GM12892 (cell line): Measurements from ENCODE around the gene MEGF11.

Experiments
- DNase-seq: peaks from one replicate; pipeline ENCODE4 v3.0.0; 2011; ENCODE audit not compliant: insufficient read length
- FAIRE-seq: peaks from 2 replicates; lab custom pipeline; 2011; peaks lifted over from hg19 to GRCh38; lab: Jason Lieb, UNC
- POLR2A ChIP-seq: IDR thresholded peaks from 2 replicates; pipeline ENCODE4 v1.6.1; 2011; ENCODE audit warnings: low read depth, low read length, control low read depth
- POLR2AphosphoS5 ChIP-seq: IDR thresholded peaks from 2 replicates; pipeline ENCODE4 v1.6.1; 2011; ENCODE audit warnings: low read depth, low read length, control low read depth
- TAF1 ChIP-seq: IDR thresholded peaks from 2 replicates; pipeline ENCODE4 v1.6.1; 2011; ENCODE audit warnings: low read depth, mild to moderate bottlenecking, control low read depth, low read length, borderline replicate concordance

The MEGF11 gene

GRCh38 chr15:66144978-66145725 is 108.4 kb downstream of the MEGF11 start:
- TF ChIP-seq POLR2A (no peak), POLR2AphosphoS5 (no peak), TAF1 (no peak)
- FAIRE-seq (no peak), DNase-seq (no peak)

GRCh38 chr15:66142285-66142684 is 111.3 kb downstream of the MEGF11 start:
- FAIRE-seq (no peak), DNase-seq (no peak)
- TF ChIP-seq TAF1 = no peak
- TF ChIP-seq POLR2AphosphoS5 = no peak
- no peak for TF ChIP-seq POLR2A

DNA sequence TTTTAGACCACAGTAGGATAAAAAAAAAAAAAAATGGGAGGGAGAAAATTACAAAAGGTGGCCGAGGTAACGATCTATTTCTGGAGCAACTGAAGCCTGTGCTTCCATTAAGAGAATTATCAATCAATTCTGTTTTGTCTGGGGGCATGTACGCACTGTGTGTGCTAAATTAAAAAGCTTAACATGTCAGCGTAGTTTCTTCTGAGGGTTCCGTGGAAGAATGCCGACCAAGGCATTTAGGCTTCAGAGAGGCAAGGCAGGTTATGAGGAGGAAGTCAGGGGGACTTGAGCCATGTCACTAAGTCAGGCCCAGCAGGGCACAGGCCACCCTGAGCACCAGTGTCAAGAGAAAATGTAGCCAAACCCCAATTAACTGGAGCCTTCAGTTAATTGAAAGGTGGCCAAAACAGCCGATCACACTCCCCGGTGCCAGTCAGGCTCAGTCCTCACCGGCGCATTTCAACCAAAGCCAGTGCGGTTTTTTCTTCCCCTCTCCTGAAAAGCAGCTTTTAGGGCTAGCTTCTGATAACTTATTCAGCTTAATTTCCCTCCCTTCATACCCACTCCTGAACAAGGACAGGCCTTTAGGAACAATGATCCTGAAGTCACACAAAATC is 113.9 kb downstream of the MEGF11 start:
- DNase-seq (no peak), FAIRE-seq (no peak)
- TF ChIP-seq TAF1 = no peak
- no peak for TF ChIP-seq POLR2AphosphoS5
- no peak for TF ChIP-seq POLR2A

DNA sequence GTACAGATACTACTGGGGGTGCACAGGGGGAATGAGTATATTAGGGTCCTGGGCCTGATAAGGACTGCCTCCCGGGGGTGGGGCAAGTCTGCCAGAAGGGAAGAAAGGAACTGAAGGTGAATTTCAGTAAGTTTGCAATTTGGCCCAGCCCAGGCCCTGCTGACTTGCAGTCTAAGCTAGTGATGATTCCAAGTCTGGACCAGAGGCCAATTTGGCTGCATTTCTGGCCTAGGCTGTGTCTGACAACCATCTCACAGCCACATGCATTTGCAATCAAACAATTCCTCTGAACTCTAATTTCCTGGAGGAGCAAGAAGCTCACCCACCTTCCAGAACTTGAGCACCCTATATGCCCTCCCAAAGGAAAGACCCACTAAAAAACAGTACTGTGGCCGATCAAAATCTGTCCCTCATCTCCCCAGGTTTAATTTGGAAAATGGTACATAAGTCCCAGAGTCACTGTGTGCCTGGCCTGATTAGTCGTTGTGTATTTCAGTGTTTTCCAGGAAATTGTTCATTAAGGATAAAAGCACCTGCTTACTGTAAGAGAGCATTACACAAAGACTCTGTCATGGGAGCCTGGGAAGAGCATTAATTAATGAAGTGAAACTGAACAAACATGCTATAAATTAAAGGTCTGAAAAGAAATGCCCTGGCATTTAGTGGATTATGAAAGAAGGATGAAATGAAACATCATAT is 114.5 kb downstream of the MEGF11 start:
- DNase-seq (no peak), FAIRE-seq (no peak)

GRCh38 chr15:66138096-66138783 is 115.3 kb downstream of the MEGF11 start:
- FAIRE-seq = no peak
- TF ChIP-seq TAF1 (no peak), POLR2AphosphoS5 (no peak), POLR2A (no peak)
- no peak for DNase-seq

More for the DNA sequence above, 114.5 kb downstream of the MEGF11 start:
- TF ChIP-seq TAF1 = no peak
- no peak for TF ChIP-seq POLR2AphosphoS5
- no peak for TF ChIP-seq POLR2A

DNA sequence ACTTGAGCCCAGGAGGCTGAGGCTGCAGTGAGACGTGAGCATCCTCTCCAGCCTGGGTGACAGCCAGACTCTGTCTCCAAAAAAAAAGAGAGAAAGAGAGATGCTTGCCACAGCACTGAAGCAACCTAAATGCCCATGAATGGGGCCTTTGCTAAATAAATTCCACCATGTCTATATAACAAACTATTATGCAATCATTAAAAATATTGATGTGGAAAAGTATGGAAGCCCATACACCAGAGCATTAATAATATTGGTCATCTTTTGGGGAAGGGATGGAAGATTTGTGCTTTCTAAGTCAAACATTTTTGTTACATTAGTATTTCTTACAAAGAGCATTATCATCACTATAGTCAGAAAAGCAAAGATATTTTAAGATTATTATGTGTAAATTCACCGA is 116.6 kb downstream of the MEGF11 start:
- TF ChIP-seq TAF1 = no peak
- no peak for TF ChIP-seq POLR2A
- TF ChIP-seq POLR2AphosphoS5 = no peak
- no peak for DNase-seq
- no peak for FAIRE-seq

DNA sequence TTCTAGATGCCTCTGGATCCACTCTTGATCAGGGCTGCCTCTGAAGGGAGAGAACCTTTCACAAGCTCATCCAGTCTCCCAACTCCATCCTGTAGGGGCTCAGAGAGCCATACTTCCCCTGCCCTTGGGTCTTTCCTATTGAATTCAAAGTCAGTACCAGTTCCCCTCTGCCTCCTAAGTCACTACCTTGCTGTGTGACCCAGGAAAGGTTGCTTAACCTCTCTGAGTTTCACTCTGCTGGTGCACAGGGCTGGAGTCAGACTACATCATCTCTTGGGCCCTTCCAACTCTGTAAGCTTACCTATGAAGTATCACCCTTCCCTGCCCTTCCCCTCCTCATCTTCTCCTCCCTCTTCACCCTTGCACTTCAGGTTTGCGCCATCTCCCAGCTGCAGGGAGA is 117.9 kb downstream of the MEGF11 start:
- TF ChIP-seq TAF1 (no peak), POLR2AphosphoS5 (no peak), POLR2A (no peak)
- FAIRE-seq = no peak
- no peak for DNase-seq

DNA sequence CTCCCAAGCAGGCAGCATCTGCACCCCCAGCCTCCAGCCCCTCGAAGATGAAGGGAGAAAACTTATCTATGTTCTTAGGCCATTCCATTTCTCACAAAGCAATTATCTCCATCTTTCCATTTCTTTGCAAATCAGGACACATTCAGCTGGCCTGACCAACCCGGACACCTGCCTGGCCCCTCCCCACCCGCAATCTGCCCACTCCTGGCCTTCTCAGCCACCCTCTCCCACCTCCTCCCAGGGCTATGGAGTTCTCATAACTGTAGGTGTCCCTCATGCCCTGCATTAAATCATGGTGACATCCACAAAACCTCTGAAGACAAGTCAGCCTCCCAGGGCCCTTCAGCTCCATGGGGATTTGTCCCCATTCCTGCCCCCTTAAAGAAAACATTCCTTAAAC is 119.3 kb downstream of the MEGF11 start:
- TF ChIP-seq POLR2A = no peak
- no peak for TF ChIP-seq TAF1
- no peak for TF ChIP-seq POLR2AphosphoS5
- no peak for DNase-seq
- no peak for FAIRE-seq

DNA sequence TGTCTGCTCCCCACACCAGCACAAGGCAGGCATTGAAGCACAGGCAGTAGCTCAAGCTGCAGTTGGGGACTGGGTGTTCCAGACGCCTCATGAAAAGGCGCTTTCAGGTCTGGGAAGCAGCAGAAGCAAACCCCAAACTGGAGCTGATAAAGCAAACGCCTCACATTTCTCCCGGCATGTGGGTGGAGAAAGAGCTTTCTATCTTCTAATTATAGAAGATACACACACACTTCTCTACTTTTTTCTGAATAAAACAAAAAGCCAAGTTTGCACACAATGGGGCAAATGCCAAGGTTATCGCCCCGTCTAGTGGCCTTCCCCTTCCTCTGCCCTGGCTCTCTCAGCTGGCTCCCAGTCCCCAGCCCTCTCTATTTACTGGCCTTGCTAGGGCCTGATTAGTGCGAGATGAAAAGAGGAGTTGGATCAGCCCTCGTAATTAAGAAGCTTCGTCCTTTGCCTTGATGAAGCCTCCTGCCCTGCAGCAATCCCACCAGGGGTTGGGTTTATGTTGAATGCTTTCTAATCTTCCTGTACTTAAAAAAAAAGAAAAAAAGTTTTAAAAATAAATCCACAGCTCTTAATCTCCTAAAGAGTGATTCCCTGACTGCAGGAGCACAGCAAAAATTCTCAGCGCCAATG is 120.2 kb downstream of the MEGF11 start:
- TF ChIP-seq POLR2A (no peak), POLR2AphosphoS5 (no peak), TAF1 (no peak)
- no peak for FAIRE-seq
- no peak for DNase-seq

GRCh38 chr15:66132251-66132816 is 121.2 kb downstream of the MEGF11 start:
- DNase-seq (no peak), FAIRE-seq (no peak)
- TF ChIP-seq TAF1 (no peak), POLR2AphosphoS5 (no peak), POLR2A (no peak)

- TF ChIP-seq TAF1 (no peak), POLR2AphosphoS5 (no peak), POLR2A (no peak)
- no peak for DNase-seq
- no peak for FAIRE-seq
These were observed 121.7 kb downstream of the MEGF11 start for GRCh38 chr15:66131831-66132230.

DNA sequence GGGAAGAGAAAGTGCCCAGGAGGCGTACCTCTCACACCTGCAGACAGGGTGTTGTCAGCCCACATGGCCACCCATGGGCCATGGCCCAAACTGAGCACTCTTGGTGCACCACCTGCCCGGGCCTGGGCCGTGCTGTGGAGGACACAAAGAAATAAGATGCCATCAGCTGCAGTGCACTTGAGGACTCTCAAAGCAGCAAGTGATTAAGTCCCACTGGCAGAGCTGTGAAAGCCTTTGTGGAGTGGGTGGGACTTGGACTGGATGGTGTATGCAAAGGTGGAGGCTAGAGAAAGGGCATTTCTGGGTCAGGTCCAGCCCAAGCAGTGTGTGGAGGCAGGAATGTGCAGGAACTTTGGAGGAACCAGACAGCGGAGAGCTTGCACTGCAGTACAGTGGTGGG is 122.3 kb downstream of the MEGF11 start:
- no peak for FAIRE-seq
- TF ChIP-seq TAF1 = no peak

More for the DNA sequence above, 122.3 kb downstream of the MEGF11 start:
- DNase-seq = no peak
